Measurements from ENCODE around the gene THG1L.

The THG1L gene

DNA sequence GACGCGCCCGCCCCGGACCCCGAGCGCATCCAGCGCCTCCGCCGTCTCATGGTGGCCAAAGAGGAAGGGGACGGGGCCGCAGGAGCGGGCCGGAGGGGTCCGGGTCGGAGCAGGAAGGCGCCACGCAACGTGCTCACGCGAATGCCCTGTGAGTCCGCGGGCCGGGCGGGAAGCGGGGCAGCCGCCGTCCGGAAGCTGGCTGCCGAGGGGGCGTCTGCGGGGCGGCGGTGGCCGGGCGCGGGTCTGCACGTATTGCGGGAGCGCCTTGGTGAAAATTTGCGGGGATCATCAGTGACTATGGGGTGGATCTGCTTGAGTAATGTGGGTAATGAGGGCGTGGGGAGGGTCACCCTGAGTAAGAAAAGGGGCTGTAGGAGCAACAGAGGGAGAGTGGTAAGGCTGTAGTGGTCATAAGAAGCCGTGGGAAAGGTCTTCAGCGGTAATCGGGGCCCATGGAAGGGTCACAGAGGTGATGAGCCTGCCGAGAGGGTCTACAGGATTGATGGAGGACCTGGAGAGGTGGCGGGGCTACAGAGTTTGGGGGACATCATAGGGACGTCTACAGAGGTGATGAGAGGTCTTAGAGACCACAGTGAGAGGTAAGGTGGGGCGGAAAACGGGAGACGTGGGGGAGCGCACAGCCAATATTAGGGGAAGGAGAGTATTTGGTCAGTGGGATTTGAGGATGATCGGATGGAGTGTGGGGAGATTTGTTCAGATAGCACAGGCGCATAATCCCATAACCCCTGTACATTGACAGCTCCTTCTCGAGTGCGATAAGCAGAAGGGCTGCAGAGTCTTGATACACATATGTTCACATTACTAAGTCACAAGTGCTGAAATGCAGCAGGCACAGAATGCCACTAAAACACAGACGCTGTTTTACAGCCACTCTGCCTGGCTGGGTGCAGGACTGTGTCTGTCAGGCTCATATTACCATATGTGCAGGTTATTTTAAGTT lies 13.1 kb downstream of the THG1L start:
- H2BK120ac ChIP-seq (ENCODE audit: low read depth, low read length) = no peak overlapping the region
- peak overlapping the region; percentile 60 for H3K18ac ChIP-seq (ENCODE audit: low read length)
- no peaks in the 10 kb centered on the region for H3K9me3 ChIP-seq (replicated peaks in 1 of 2; ENCODE audit: control insufficient read depth in 2 of 2, insufficient read depth in 1 of 2, low read depth in 1 of 2, low read length in 2 of 2)
- peak overlapping the region; percentile 62 for H2BK15ac ChIP-seq (ENCODE audit: low read length)
- no peak overlapping the region for H3K14ac ChIP-seq (ENCODE audit: low read length)
- H3K79me1 ChIP-seq (ENCODE audit: low read depth, low read length) = peaks cover 2% of the 10 kb centered on the region
- H2AFZ ChIP-seq (ENCODE audit: low read length) = peak overlapping the region; percentile 91
- H3K4ac ChIP-seq (ENCODE audit: low read length) = no peak overlapping the region
- 100% methylated on average over 1 of the region's 56 CpGs; no CpG with 5 or more reads in 1 of the 2 donors for WGBS, 2 donors (ENCODE audit: extremely low coverage in 2 of 2, insufficient read length in 2 of 2, insufficient replicate concordance in 1 of 2)
- no peaks in the 10 kb centered on the region for H3K27me3 ChIP-seq (ENCODE audit: control insufficient read depth in 3 of 3, insufficient read depth in 3 of 3, low read depth in 1 of 3, low read length in 3 of 3)
- H4K8ac ChIP-seq (ENCODE audit: low read depth, low read length) = no peak overlapping the region
- peak overlapping the region; percentile 88 for H3K9ac ChIP-seq (ENCODE audit: low read depth, low read length, poor library complexity)
- peak overlapping the region; percentile 51 for H3K4me2 ChIP-seq (ENCODE audit: insufficient read depth, low read length, poor library complexity, severe bottlenecking)
- H2BK5ac ChIP-seq (ENCODE audit: low read length) = no peak overlapping the region
- H4K91ac ChIP-seq (ENCODE audit: low read depth, low read length, poor library complexity) = no peak overlapping the region
- H3K4me1 ChIP-seq (ENCODE audit: control insufficient read depth in 2 of 2, insufficient read depth in 1 of 2, low read depth in 1 of 2, low read length in 2 of 2) = peaks cover 4 to 14% of the 10 kb centered on the region in 2 donors
- no peak overlapping the region for H3K27ac ChIP-seq (replicated peaks; ENCODE audit: low read length)
- peak overlapping the region; percentile 5 for H2BK12ac ChIP-seq (ENCODE audit: low read length)
- peaks cover 3 to 12% of the 10 kb centered on the region in 2 donors for H3K36me3 ChIP-seq (replicated peaks in 1 of 2; ENCODE audit: control insufficient read depth in 2 of 2, insufficient read depth in 2 of 2, low read length in 2 of 2)
- no peak for DNase-seq (ENCODE audit: low spot score)
- H2AK5ac ChIP-seq (ENCODE audit: low read depth, low read length) = no peak overlapping the region
- peak overlapping the region; percentile 63 to 86 for H3K4me3 ChIP-seq (ENCODE audit: low read length in 2 of 2)
- peak overlapping the region; percentile 31 for H3K23ac ChIP-seq (ENCODE audit: low read depth, low read length, poor library complexity)

DNA sequence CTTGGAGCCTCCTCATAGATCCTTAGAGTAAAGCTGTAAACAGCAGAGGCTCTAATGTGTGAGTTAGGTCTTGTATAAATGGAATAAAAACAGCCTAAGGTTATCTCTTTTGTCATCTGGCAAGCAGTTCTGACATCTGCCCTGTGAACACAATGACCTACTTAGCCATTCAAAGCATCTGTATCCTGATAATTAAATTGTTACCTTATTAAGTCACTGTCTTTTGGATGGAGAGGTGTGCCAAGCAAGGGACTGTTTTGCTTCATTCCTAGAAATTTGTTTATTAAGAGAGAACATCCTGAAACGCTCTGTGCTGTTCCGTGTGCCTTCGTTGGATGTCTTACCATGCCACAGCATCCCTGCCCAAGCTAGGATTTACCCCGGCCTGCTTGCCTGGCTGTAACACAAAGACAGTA lies 13.8 kb downstream of the THG1L start:
- peaks cover 0 to 5% of the 10 kb centered on the region in 2 donors for H3K36me3 ChIP-seq (replicated peaks in 1 of 2; ENCODE audit: control insufficient read depth in 2 of 2, insufficient read depth in 2 of 2, low read length in 2 of 2)
- no peak overlapping the region for H2BK12ac ChIP-seq (ENCODE audit: low read length)
- peaks cover 4 to 14% of the 10 kb centered on the region in 2 donors for H3K4me1 ChIP-seq (ENCODE audit: control insufficient read depth in 2 of 2, insufficient read depth in 1 of 2, low read depth in 1 of 2, low read length in 2 of 2)
- no peak overlapping the region for H3K18ac ChIP-seq (ENCODE audit: low read length)
- H3K4me2 ChIP-seq (ENCODE audit: insufficient read depth, low read length, poor library complexity, severe bottlenecking) = peak overlapping the region; percentile 51
- no CpG with 5 or more reads among the region's 4 CpGs for WGBS, 2 donors (ENCODE audit: extremely low coverage in 2 of 2, insufficient read length in 2 of 2, insufficient replicate concordance in 1 of 2)
- no peaks in the 10 kb centered on the region for H3K9me3 ChIP-seq (replicated peaks in 1 of 2; ENCODE audit: control insufficient read depth in 2 of 2, insufficient read depth in 1 of 2, low read depth in 1 of 2, low read length in 2 of 2)
- H2BK15ac ChIP-seq (ENCODE audit: low read length) = no peak overlapping the region
- peak overlapping the region; percentile 91 for H2AFZ ChIP-seq (ENCODE audit: low read length)
- H4K91ac ChIP-seq (ENCODE audit: low read depth, low read length, poor library complexity) = no peak overlapping the region
- no peaks in the 10 kb centered on the region for H3K27me3 ChIP-seq (ENCODE audit: control insufficient read depth in 3 of 3, insufficient read depth in 3 of 3, low read depth in 1 of 3, low read length in 3 of 3)
- no peak overlapping the region for H4K8ac ChIP-seq (ENCODE audit: low read depth, low read length)
- H2BK120ac ChIP-seq (ENCODE audit: low read depth, low read length) = no peak overlapping the region
- peaks cover 2% of the 10 kb centered on the region for H3K79me1 ChIP-seq (ENCODE audit: low read depth, low read length)
- H3K27ac ChIP-seq (replicated peaks; ENCODE audit: low read length) = no peak overlapping the region
- no peak overlapping the region for H3K14ac ChIP-seq (ENCODE audit: low read length)
- no peak overlapping the region for H2AK5ac ChIP-seq (ENCODE audit: low read depth, low read length)
- no peak overlapping the region for H3K4ac ChIP-seq (ENCODE audit: low read length)
- peak overlapping the region in 1 of 2 donors; percentile 63 for H3K4me3 ChIP-seq (ENCODE audit: low read length in 2 of 2)
- no peak overlapping the region for H3K9ac ChIP-seq (ENCODE audit: low read depth, low read length, poor library complexity)
- no peak overlapping the region for H3K23ac ChIP-seq (ENCODE audit: low read depth, low read length, poor library complexity)
- no peak overlapping the region for H2BK5ac ChIP-seq (ENCODE audit: low read length)
- DNase-seq (ENCODE audit: low spot score) = no peak

DNA sequence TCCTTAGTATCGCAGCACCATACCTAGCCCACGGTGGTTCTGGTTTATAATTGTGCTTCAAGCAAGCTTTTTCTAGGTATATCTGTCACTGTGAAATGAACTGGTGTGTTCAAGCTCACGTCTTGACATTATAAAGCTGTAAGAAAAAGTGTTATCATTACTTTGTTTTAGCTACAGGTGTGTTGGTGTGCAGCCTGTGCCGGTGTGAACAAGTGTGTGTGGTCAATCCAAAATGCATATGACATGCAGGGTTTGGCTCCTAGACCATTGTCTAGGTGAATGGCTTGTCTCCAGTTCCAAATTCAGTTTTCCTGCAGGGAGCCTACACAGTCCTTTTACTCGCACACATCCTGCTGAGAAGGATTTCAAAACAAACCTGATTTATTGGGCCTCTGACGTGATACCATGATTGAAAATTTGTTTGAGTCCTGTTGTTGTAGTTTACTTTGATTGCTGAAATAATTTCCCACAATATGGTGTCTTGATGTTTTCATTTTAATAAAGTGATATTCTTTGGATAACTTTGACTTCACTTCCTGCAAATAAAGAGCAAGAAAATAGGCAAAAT lies 16.0 kb downstream of the THG1L start:
- H3K14ac ChIP-seq (ENCODE audit: low read length) = no peak overlapping the region
- no peak overlapping the region for H2AK5ac ChIP-seq (ENCODE audit: low read depth, low read length)
- H3K27me3 ChIP-seq (ENCODE audit: control insufficient read depth in 3 of 3, insufficient read depth in 3 of 3, low read depth in 1 of 3, low read length in 3 of 3) = no peaks in the 10 kb centered on the region
- H3K4me1 ChIP-seq (ENCODE audit: control insufficient read depth in 2 of 2, insufficient read depth in 1 of 2, low read depth in 1 of 2, low read length in 2 of 2) = peaks cover 4 to 14% of the 10 kb centered on the region in 2 donors
- no peak overlapping the region for H2BK15ac ChIP-seq (ENCODE audit: low read length)
- no CpG with 5 or more reads among the region's 6 CpGs for WGBS, 2 donors (ENCODE audit: extremely low coverage in 2 of 2, insufficient read length in 2 of 2, insufficient replicate concordance in 1 of 2)
- H4K8ac ChIP-seq (ENCODE audit: low read depth, low read length) = no peak overlapping the region
- no peak overlapping the region for H2BK12ac ChIP-seq (ENCODE audit: low read length)
- H3K36me3 ChIP-seq (replicated peaks in 1 of 2; ENCODE audit: control insufficient read depth in 2 of 2, insufficient read depth in 2 of 2, low read length in 2 of 2) = peaks cover 0 to 6% of the 10 kb centered on the region in 2 donors
- H3K18ac ChIP-seq (ENCODE audit: low read length) = no peak overlapping the region
- no peak overlapping the region for H3K4ac ChIP-seq (ENCODE audit: low read length)
- no peaks in the 10 kb centered on the region for H3K9me3 ChIP-seq (replicated peaks in 1 of 2; ENCODE audit: control insufficient read depth in 2 of 2, insufficient read depth in 1 of 2, low read depth in 1 of 2, low read length in 2 of 2)
- no peak overlapping the region for H2AFZ ChIP-seq (ENCODE audit: low read length)
- peaks cover 2% of the 10 kb centered on the region for H3K79me1 ChIP-seq (ENCODE audit: low read depth, low read length)
- H3K27ac ChIP-seq (replicated peaks; ENCODE audit: low read length) = no peak overlapping the region
- no peak overlapping the region for H3K4me3 ChIP-seq (ENCODE audit: low read length in 2 of 2)
- no peak for DNase-seq (ENCODE audit: low spot score)
- no peak overlapping the region for H3K9ac ChIP-seq (ENCODE audit: low read depth, low read length, poor library complexity)
- no peak overlapping the region for H4K91ac ChIP-seq (ENCODE audit: low read depth, low read length, poor library complexity)
- no peak overlapping the region for H3K23ac ChIP-seq (ENCODE audit: low read depth, low read length, poor library complexity)
- no peak overlapping the region for H3K4me2 ChIP-seq (ENCODE audit: insufficient read depth, low read length, poor library complexity, severe bottlenecking)
- no peak overlapping the region for H2BK5ac ChIP-seq (ENCODE audit: low read length)
- H2BK120ac ChIP-seq (ENCODE audit: low read depth, low read length) = no peak overlapping the region
